HCT116 (cell line): ENCODE measurements around the gene TMEM178B. TPM values are rescaled to one million over a fixed set of nuclear protein-coding genes. Genes with fewer than 3 reads are reported as not detected.

Experiments
- ATAC-seq: fragments of 200-7000 bp; cut with Tn5 transposase; 2 replicates; pipeline ENCODE4 v1.9.1; 2020; ENCODE audit warnings: mild to moderate bottlenecking, moderate library complexity
- BruUV-seq: library from RNA; stranded (reverse); fragments of 400-500 nt; replicated peaks from 2 replicates; lab custom pipeline; 2021; lab: Mats Ljungman, UMichigan
- CTCF ChIA-PET: fragments of 300-600 bp; sonication (Branson Sonifier 250); formaldehyde crosslinking; loops from one replicate; lab custom pipeline; 2021; ENCODE audit warnings: antibody characterized with exemption; lab: Charles Lee
- POLR2A ChIA-PET: fragments of 300-600, 350-600 bp; sonication (Branson Sonifier 250); formaldehyde crosslinking; loops from one replicate; lab custom pipeline; 2021; ENCODE audit warnings: antibody characterized with exemption; lab: Charles Lee
- RAD21 ChIA-PET, 2 experiments: fragments of 300-600 bp; sonication (Branson Sonifier 250); formaldehyde crosslinking; loops; one replicate each; lab custom pipeline; 2023; ENCODE audit warnings: low total read pairs in 2 of 2; ENCODE audit not compliant: uncharacterized antibody in 2 of 2, unreplicated experiment in 2 of 2, low non-redundant PET in 1 of 2; lab: Charles Lee
- DNase-seq: peaks from one replicate; pipeline ENCODE4 v3.0.0-alpha.2; 2010; ENCODE audit warnings: low read depth, low spot score
- H2AFZ ChIP-seq: fragments of 200-600 bp; shearing (Covaris generic), sonication (generic); 2 replicates; pipeline ENCODE4 v1.6.1; 2017; ENCODE audit warnings: low read depth, mixed run types, mixed read lengths, antibody characterized with exemption, low read length; ENCODE audit not compliant: poor library complexity, severe bottlenecking
- H3K27ac ChIP-seq: 2 replicates; pipeline ENCODE4 v1.5.1; 2012; ENCODE audit warnings: low read depth, low read length
- H3K27me3 ChIP-seq: fragments of 200-600 bp; sonication (generic); 2 replicates; pipeline ENCODE4 v1.6.1; 2016; ENCODE audit warnings: mixed run types, low read length, mixed read lengths; ENCODE audit not compliant: insufficient read depth
- H3K36me3 ChIP-seq, 2 experiments: fragments of 200-500 bp in 1 of 2; fragments of 200-600 bp in 1 of 2; sonication (Bioruptor generic) in 1 of 2; sonication (generic) in 1 of 2; 2 replicates each; pipeline versions ENCODE4 v1.5.1 to v1.6.1; 2014 to 2016; ENCODE audit warnings: low read length in 2 of 2, inconsistent platforms in 1 of 2, mixed read lengths in 1 of 2, mixed run types in 1 of 2; ENCODE audit not compliant: insufficient read depth in 2 of 2, control insufficient read depth in 1 of 2
- H3K4me1 ChIP-seq, 2 experiments: fragments of 200-600 bp in 1 of 2; sonication (generic) in 1 of 2; 2 replicates each; pipeline versions ENCODE4 v1.5.1 to v1.6.1; 2012 to 2017; ENCODE audit warnings: low read length in 2 of 2, inconsistent platforms in 1 of 2, mild to moderate bottlenecking in 1 of 2, mixed read lengths in 1 of 2, mixed run types in 1 of 2, moderate library complexity in 1 of 2; ENCODE audit not compliant: insufficient read depth in 2 of 2, control insufficient read depth in 1 of 2
- H3K4me2 ChIP-seq: fragments of 200-600 bp; sonication (generic); 2 replicates; pipeline ENCODE4 v1.6.1; 2017; ENCODE audit warnings: mixed run types, low read length, mixed read lengths
- H3K4me3 ChIP-seq, 2 experiments: fragments of 200-600 bp in 1 of 2; sonication (generic) in 1 of 2; replicated peaks in 1 of 2; 2 replicates each; pipeline ENCODE4 v1.5.1; 2011 to 2016; ENCODE audit warnings: low read length in 2 of 2, control low read depth in 1 of 2, low read depth in 1 of 2, mild to moderate bottlenecking in 1 of 2, mixed read lengths in 1 of 2, mixed run types in 1 of 2
- H3K79me2 ChIP-seq: fragments of 200-600 bp; sonication (generic); 2 replicates; pipeline ENCODE4 v1.6.1; 2017; ENCODE audit warnings: mild to moderate bottlenecking, mixed run types, low read length, moderate library complexity, mixed read lengths; ENCODE audit not compliant: insufficient read depth
- H3K9ac ChIP-seq: fragments of 200-600 bp; sonication (generic); 2 replicates; pipeline ENCODE4 v1.6.1; 2016; ENCODE audit warnings: low read length, mixed read lengths
- H3K9me2 ChIP-seq: fragments of 200-600 bp; sonication (generic), shearing (Covaris generic); 2 replicates; pipeline ENCODE4 v1.6.1; 2017; ENCODE audit warnings: mixed run types, mild to moderate bottlenecking, moderate library complexity; ENCODE audit not compliant: insufficient read depth
- H3K9me3 ChIP-seq, 2 experiments: fragments of 200-500 bp in 1 of 2; fragments of 200-600 bp in 1 of 2; sonication (Bioruptor generic) in 1 of 2; sonication (generic) in 1 of 2; 2 replicates each; pipeline ENCODE4 v1.6.1; 2014 to 2017; ENCODE audit warnings: low read length in 2 of 2, mixed read lengths in 2 of 2, inconsistent platforms in 1 of 2, low read depth in 1 of 2, mild to moderate bottlenecking in 1 of 2, mixed run types in 1 of 2, moderate library complexity in 1 of 2; ENCODE audit not compliant: control insufficient read depth in 1 of 2, insufficient read depth in 1 of 2
- H4K20me1 ChIP-seq: fragments of 200-600 bp; sonication (generic), shearing (Covaris generic); 2 replicates; pipeline ENCODE4 v1.6.1; 2017; ENCODE audit warnings: mixed run types, mild to moderate bottlenecking, moderate library complexity; ENCODE audit not compliant: insufficient read depth
- CBX3 ChIP-seq: IDR thresholded peaks from 2 replicates; pipeline ENCODE4 v1.6.1; 2012; ENCODE audit warnings: low read depth
- CEBPB ChIP-seq: IDR thresholded peaks from 2 replicates; pipeline ENCODE4 v1.6.1; 2012; ENCODE audit warnings: low read depth
- EGR1 ChIP-seq: IDR thresholded peaks from 2 replicates; pipeline ENCODE4 v1.6.1; 2012; ENCODE audit warnings: low read depth
- ELF1 ChIP-seq: IDR thresholded peaks from 2 replicates; pipeline ENCODE4 v1.6.1; 2012; ENCODE audit warnings: low read depth, borderline replicate concordance
- EZH2phosphoT487 ChIP-seq: fragments of 200-600 bp; IDR thresholded peaks from 2 replicates; pipeline ENCODE4 v1.6.1; 2018; ENCODE audit warnings: antibody characterized with exemption, borderline replicate concordance
- FOSL1 ChIP-seq: IDR thresholded peaks from 2 replicates; pipeline ENCODE4 v1.6.1; 2012; ENCODE audit warnings: low read depth
- POLR2AphosphoS5 ChIP-seq: IDR thresholded peaks from 2 replicates; pipeline ENCODE4 v1.6.1; 2011; ENCODE audit warnings: mild to moderate bottlenecking, low read depth, low read length, moderate library complexity
- RAD21 ChIP-seq: IDR thresholded peaks from 2 replicates; pipeline ENCODE4 v1.6.1; 2012; ENCODE audit warnings: low read depth, mild to moderate bottlenecking
- SIN3A ChIP-seq: IDR thresholded peaks from 2 replicates; pipeline ENCODE4 v1.6.1; 2012; ENCODE audit warnings: low read depth
- TCF7L2 ChIP-seq: IDR thresholded peaks from 2 replicates; pipeline ENCODE4 v1.7.0; 2011; ENCODE audit warnings: borderline replicate concordance, inconsistent platforms; ENCODE audit not compliant: insufficient read depth, insufficient read length; ENCODE audit errors: extremely low read depth
- YY1 ChIP-seq: IDR thresholded peaks from 2 replicates; pipeline ENCODE4 v1.6.1; 2011; ENCODE audit warnings: low read length, low read depth, moderate library complexity, mild to moderate bottlenecking; ENCODE audit not compliant: insufficient replicate concordance; ENCODE audit errors: extremely low read depth
- intact Hi-C: fragments of 100-400 bp; cut with micrococcal nuclease; formaldehyde crosslinking; loops from 2 replicates; pipeline ENCODE4 v1.10.0; 2022
- total RNA-seq: library from RNA; stranded (reverse); gene quantifications from one replicate; pipeline ENCODE4 v1.2.1, GENCODE V29; 2021; ENCODE audit not compliant: unreplicated experiment
- TF ChIP-seq, protein P1 (sequence below): IDR thresholded peaks from 2 replicates; pipeline ENCODE4 v1.6.1; 2012
- TF ChIP-seq, protein P2 (sequence below): IDR thresholded peaks from 2 replicates; pipeline ENCODE4 v1.6.1; 2012
- TF ChIP-seq, protein P3 (sequence below): IDR thresholded peaks from 2 replicates; pipeline ENCODE4 v1.6.1; 2011; ENCODE audit warnings: mild to moderate bottlenecking, low read length, moderate library complexity; ENCODE audit not compliant: insufficient replicate concordance; ENCODE audit errors: extremely low read depth
- TF ChIP-seq, protein P4 (sequence below), 3 experiments: fragments of 200-600 bp in 1 of 3; sonication (generic) in 1 of 3; IDR thresholded peaks in 2 of 3; conservative IDR thresholded peaks in 1 of 3; 2 replicates each; pipeline ENCODE4 v1.5.1; 2012 to 2017; ENCODE audit warnings: low read depth in 2 of 3, low read length in 2 of 3, antibody characterized with exemption in 1 of 3, borderline replicate concordance in 1 of 3, control low read depth in 1 of 3, mild to moderate bottlenecking in 1 of 3, mixed read lengths in 1 of 3, mixed run types in 1 of 3, moderate library complexity in 1 of 3; ENCODE audit not compliant: insufficient read depth in 1 of 3

Gene TMEM178B
- total RNA-seq, 1 experiment from 2014 or later: 0.02 TPM

DNA sequence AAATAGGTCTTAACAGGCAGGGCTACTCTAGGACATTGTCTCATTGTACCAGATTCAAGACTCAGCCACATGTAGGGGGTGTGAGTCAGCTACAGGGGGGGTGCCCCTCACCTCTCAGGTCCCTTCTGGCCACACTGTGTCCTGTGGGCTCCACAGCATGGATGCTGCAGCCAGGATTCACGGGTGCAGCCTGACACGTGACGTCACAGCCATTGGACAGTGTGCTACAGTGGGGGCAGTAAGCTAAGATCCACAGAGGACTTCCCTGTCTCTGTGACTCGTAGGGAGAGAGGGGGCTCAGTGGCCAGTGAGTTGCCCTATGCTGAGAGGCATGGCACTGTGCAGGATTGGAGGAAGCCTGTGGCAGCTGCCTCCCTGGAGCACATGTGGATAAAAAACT is 77.9 kb downstream of the TMEM178B start:
- TF ChIP-seq SIN3A: no peak
- no peak for TF ChIP-seq CBX3
- no peak for TF ChIP-seq EGR1
- TF ChIP-seq FOSL1: no peak
- TF ChIP-seq, protein P1, sequence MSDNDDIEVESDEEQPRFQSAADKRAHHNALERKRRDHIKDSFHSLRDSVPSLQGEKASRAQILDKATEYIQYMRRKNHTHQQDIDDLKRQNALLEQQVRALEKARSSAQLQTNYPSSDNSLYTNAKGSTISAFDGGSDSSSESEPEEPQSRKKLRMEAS: no peak
- TF ChIP-seq EZH2phosphoT487: no peak
- TF ChIP-seq RAD21: no peak
- TF ChIP-seq, protein P2, sequence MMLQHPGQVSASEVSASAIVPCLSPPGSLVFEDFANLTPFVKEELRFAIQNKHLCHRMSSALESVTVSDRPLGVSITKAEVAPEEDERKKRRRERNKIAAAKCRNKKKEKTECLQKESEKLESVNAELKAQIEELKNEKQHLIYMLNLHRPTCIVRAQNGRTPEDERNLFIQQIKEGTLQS: no peak
- TF ChIP-seq, protein P3, sequence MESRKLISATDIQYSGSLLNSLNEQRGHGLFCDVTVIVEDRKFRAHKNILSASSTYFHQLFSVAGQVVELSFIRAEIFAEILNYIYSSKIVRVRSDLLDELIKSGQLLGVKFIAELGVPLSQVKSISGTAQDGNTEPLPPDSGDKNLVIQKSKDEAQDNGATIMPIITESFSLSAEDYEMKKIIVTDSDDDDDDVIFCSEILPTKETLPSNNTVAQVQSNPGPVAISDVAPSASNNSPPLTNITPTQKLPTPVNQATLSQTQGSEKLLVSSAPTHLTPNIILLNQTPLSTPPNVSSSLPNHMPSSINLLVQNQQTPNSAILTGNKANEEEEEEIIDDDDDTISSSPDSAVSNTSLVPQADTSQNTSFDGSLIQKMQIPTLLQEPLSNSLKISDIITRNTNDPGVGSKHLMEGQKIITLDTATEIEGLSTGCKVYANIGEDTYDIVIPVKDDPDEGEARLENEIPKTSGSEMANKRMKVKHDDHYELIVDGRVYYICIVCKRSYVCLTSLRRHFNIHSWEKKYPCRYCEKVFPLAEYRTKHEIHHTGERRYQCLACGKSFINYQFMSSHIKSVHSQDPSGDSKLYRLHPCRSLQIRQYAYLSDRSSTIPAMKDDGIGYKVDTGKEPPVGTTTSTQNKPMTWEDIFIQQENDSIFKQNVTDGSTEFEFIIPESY: no peak
- TF ChIP-seq POLR2AphosphoS5: no peak
- TF ChIP-seq, protein P4, sequence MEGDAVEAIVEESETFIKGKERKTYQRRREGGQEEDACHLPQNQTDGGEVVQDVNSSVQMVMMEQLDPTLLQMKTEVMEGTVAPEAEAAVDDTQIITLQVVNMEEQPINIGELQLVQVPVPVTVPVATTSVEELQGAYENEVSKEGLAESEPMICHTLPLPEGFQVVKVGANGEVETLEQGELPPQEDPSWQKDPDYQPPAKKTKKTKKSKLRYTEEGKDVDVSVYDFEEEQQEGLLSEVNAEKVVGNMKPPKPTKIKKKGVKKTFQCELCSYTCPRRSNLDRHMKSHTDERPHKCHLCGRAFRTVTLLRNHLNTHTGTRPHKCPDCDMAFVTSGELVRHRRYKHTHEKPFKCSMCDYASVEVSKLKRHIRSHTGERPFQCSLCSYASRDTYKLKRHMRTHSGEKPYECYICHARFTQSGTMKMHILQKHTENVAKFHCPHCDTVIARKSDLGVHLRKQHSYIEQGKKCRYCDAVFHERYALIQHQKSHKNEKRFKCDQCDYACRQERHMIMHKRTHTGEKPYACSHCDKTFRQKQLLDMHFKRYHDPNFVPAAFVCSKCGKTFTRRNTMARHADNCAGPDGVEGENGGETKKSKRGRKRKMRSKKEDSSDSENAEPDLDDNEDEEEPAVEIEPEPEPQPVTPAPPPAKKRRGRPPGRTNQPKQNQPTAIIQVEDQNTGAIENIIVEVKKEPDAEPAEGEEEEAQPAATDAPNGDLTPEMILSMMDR (IDR thresholded peaks at IDR 0.05 in 2 of 3, conservative IDR thresholded peaks at IDR 0.05 in 1 of 3; ENCODE audit: borderline replicate concordance in 1 of 3, insufficient read depth in 1 of 3, low read depth in 2 of 3, low read length in 2 of 3): no peak
- no peak for TF ChIP-seq ELF1
- TF ChIP-seq CEBPB: no peak
- TF ChIP-seq TCF7L2: no peak
- TF ChIP-seq YY1: no peak
- H3K4me1 ChIP-seq: no peaks in the 10 kb centered on the region
- H3K9me2 ChIP-seq: no peaks in the 10 kb centered on the region
- H3K4me2 ChIP-seq: no peak overlapping the region
- ATAC-seq (no peak), DNase-seq (no peak)
- no peak overlapping the region for H2AFZ ChIP-seq
- CTCF ChIA-PET: no interaction called here
- H3K79me2 ChIP-seq: no peaks in the 10 kb centered on the region
- H4K20me1 ChIP-seq: no peaks in the 10 kb centered on the region
- H3K9me3 ChIP-seq: no peaks in the 10 kb centered on the region
- intact Hi-C loops: no loop called here
- RAD21 ChIA-PET: no interaction called here
- POLR2A ChIA-PET: no interaction called here
- no peaks in the 10 kb centered on the region for H3K36me3 ChIP-seq
- H3K27me3 ChIP-seq: peaks cover 17% of the 10 kb centered on the region
- H3K27ac ChIP-seq: no peak overlapping the region
- H3K9ac ChIP-seq: no peak overlapping the region
- H3K4me3 ChIP-seq: no peak overlapping the region
- BruUV-seq: no TSS peak
